Osteocyte (in vitro differentiated cells): Measurements from ENCODE around the gene CX3CR1. TPM values are rescaled to one million over a fixed set of nuclear protein-coding genes. Genes with fewer than 3 reads are reported as not detected.

ENCODE experiments used
- DNase-seq: peaks from one replicate; pipeline ENCODE4 v3.0.0; 2021; ENCODE audit warnings: mixed read lengths; ENCODE audit not compliant: unreplicated experiment; ENCODE audit errors: extremely low spot score
- H3K27ac Mint-ChIP-seq: one replicate; pipeline ENCODE4 v1.8.0; 2021; ENCODE audit warnings: mild to moderate bottlenecking, mixed read lengths; ENCODE audit not compliant: unreplicated experiment
- H3K27me3 Mint-ChIP-seq: one replicate; pipeline ENCODE4 v1.8.0; 2021; ENCODE audit warnings: mixed read lengths; ENCODE audit not compliant: unreplicated experiment
- H3K36me3 Mint-ChIP-seq: one replicate; pipeline ENCODE4 v1.8.0; 2021; ENCODE audit warnings: mixed read lengths; ENCODE audit not compliant: unreplicated experiment
- H3K4me1 Mint-ChIP-seq: one replicate; pipeline ENCODE4 v1.8.0; 2021; ENCODE audit warnings: mixed read lengths; ENCODE audit not compliant: unreplicated experiment
- H3K4me3 Mint-ChIP-seq: one replicate; pipeline ENCODE4 v1.8.0; 2021; ENCODE audit warnings: mild to moderate bottlenecking, moderate library complexity, mixed read lengths; ENCODE audit not compliant: unreplicated experiment
- H3K9me3 Mint-ChIP-seq: one replicate; pipeline ENCODE4 v1.8.0; 2021; ENCODE audit warnings: mixed read lengths; ENCODE audit not compliant: unreplicated experiment
- total RNA-seq: library from RNA; stranded (reverse); gene quantifications from 2 replicates; pipeline ENCODE4 v1.2.1, GENCODE V29; 2021
- TF ChIP-seq, protein P1 (sequence below): fragments of 200-600 bp; sonication (generic); IDR thresholded peaks from 2 replicates; pipeline ENCODE4 v1.5.0; 2021; ENCODE audit warnings: antibody characterized with exemption, mild to moderate bottlenecking, moderate library complexity

CX3CR1 gene
- total RNA-seq, 1 donor from 2014 or later: not detected

GRCh38 chr3:39317571-39318169 is 37.8 kb upstream of the CX3CR1 start:
- Mint-ChIP-seq H3K27ac (no peak overlapping the region), H3K9me3 (peaks cover 4% of the 10 kb centered on the region)

DNA sequence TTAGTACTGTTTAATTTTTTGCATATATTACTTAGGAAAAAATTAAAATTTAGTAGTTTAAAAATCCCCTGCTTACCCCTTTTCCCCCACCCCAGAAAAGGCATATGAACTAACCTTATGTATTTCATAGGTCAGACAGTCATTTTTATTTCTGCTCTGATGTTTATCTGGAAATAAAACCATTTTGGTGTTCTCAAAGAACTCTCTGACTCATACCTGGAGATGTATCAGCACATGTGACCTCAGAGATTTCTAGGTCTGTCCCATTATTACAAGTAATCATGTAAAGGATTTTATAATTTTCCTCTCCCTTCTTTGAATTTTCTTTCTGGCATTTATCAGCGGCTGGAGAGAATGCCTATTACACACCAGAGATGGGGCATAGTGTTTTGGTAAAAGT is 35.6 kb upstream of the CX3CR1 start:
- TF ChIP-seq, protein P1, sequence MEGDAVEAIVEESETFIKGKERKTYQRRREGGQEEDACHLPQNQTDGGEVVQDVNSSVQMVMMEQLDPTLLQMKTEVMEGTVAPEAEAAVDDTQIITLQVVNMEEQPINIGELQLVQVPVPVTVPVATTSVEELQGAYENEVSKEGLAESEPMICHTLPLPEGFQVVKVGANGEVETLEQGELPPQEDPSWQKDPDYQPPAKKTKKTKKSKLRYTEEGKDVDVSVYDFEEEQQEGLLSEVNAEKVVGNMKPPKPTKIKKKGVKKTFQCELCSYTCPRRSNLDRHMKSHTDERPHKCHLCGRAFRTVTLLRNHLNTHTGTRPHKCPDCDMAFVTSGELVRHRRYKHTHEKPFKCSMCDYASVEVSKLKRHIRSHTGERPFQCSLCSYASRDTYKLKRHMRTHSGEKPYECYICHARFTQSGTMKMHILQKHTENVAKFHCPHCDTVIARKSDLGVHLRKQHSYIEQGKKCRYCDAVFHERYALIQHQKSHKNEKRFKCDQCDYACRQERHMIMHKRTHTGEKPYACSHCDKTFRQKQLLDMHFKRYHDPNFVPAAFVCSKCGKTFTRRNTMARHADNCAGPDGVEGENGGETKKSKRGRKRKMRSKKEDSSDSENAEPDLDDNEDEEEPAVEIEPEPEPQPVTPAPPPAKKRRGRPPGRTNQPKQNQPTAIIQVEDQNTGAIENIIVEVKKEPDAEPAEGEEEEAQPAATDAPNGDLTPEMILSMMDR: no peak
- Mint-ChIP-seq H3K9me3 (peaks cover 4% of the 10 kb centered on the region), H3K27ac (no peak overlapping the region), H3K27me3 (peaks cover 11% of the 10 kb centered on the region), H3K4me3 (no peak overlapping the region), H3K4me1 (no peaks in the 10 kb centered on the region), H3K36me3 (no peaks in the 10 kb centered on the region)
- DNase-seq: no peak

More at GRCh38 chr3:39317571-39318169, 37.8 kb upstream of the CX3CR1 start:
- TF ChIP-seq, protein P1: no peak
- DNase-seq: no peak
- no peaks in the 10 kb centered on the region for H3K4me1 Mint-ChIP-seq
- H3K27me3 Mint-ChIP-seq: peaks cover 13% of the 10 kb centered on the region
- H3K36me3 Mint-ChIP-seq: no peaks in the 10 kb centered on the region
- no peak overlapping the region for H3K4me3 Mint-ChIP-seq

GRCh38 chr3:39313289-39313688 is 33.5 kb upstream of the CX3CR1 start:
- Mint-ChIP-seq H3K4me3 (no peak overlapping the region), H3K27ac (no peak overlapping the region), H3K36me3 (no peaks in the 10 kb centered on the region), H3K4me1 (no peaks in the 10 kb centered on the region), H3K27me3 (peaks cover 5% of the 10 kb centered on the region), H3K9me3 (peaks cover 4% of the 10 kb centered on the region)
- TF ChIP-seq, protein P1: no peak
- no peak for DNase-seq

DNA sequence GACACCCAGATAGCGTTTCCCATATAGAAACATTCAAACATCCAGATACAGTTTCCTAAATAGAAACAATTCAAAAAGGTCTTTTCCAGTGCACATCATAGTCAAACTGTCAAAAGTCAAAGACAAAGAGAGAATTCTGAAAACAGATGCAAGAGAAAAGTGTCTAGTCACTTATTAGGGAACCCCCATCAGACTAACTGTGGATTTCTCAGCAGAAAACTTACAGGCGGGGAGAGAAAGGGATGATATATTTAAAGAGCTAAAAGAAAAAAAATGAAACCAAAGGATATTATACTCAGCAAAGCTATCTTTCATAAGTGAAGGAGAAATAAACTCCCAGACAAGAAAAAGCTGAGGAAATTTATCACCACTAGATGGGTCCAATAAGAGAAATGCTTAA is 22.3 kb upstream of the CX3CR1 start:
- Mint-ChIP-seq H3K9me3 (peaks cover 27% of the 10 kb centered on the region), H3K27me3 (peaks cover 8% of the 10 kb centered on the region), H3K36me3 (no peaks in the 10 kb centered on the region), H3K27ac (no peak overlapping the region), H3K4me1 (no peaks in the 10 kb centered on the region), H3K4me3 (no peak overlapping the region)
- no peak for DNase-seq
- TF ChIP-seq, protein P1: no peak

DNA sequence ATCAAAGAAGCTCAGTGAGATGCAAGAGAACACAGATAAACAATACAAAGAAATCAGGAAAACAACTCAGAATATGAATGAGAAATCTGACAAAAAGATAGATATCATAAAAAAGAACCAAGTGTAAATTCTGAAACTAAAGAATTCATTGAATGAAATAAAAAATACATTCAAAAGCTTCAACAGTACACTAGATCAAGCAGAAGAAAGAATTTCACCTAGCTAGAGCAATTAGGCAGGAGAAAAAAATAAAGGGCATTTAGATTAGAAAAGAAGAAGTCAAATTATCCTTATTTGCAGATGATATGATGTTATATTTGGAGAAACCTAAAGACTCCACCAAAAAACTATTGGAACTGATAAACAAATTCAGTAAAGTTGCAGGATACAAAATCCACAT is 19.4 kb upstream of the CX3CR1 start:
- Mint-ChIP-seq H3K36me3 (no peaks in the 10 kb centered on the region), H3K27me3 (peaks cover 3% of the 10 kb centered on the region), H3K4me3 (no peak overlapping the region), H3K4me1 (peaks cover 5% of the 10 kb centered on the region), H3K9me3 (peaks cover 27% of the 10 kb centered on the region), H3K27ac (no peak overlapping the region)
- TF ChIP-seq, protein P1: no peak
- DNase-seq: no peak
